Measurements from ENCODE around the gene ELK1. TPM values are rescaled to one million over a fixed set of nuclear protein-coding genes. Genes with fewer than 3 reads are reported as not detected.

ELK1 gene
- total and polyA plus RNA-seq, 2 of the 8 experiments (the other 6 are each of a cell fraction or from before 2014, with no cell fraction given): 31.9 to 42.2 TPM

- TF ChIP-seq, protein P1, sequence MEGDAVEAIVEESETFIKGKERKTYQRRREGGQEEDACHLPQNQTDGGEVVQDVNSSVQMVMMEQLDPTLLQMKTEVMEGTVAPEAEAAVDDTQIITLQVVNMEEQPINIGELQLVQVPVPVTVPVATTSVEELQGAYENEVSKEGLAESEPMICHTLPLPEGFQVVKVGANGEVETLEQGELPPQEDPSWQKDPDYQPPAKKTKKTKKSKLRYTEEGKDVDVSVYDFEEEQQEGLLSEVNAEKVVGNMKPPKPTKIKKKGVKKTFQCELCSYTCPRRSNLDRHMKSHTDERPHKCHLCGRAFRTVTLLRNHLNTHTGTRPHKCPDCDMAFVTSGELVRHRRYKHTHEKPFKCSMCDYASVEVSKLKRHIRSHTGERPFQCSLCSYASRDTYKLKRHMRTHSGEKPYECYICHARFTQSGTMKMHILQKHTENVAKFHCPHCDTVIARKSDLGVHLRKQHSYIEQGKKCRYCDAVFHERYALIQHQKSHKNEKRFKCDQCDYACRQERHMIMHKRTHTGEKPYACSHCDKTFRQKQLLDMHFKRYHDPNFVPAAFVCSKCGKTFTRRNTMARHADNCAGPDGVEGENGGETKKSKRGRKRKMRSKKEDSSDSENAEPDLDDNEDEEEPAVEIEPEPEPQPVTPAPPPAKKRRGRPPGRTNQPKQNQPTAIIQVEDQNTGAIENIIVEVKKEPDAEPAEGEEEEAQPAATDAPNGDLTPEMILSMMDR (IDR thresholded peaks at IDR 0.05; ENCODE audit: control extremely low read depth in 1 of 3, insufficient read depth in 1 of 3, low read depth in 1 of 3, low read length in 3 of 3): no peak
- TF ChIP-seq KDM4A (IDR thresholded peaks at IDR 0.05; ENCODE audit: low read depth, low read length, severe bottlenecking): no peak
Observed at GRCh38 chrX:47659421-47659726, 9.0 kb upstream of the ELK1 start (continued).

Data from H1 (cell line).